GM23338 (cell line): ENCODE data around the gene CTRB1. TPM values are rescaled to one million over a fixed set of nuclear protein-coding genes. Genes with fewer than 3 reads are reported as not detected.

ENCODE experiments used
- ATAC-seq: fragments of 200-7000 bp; cut with Tn5 transposase; 3 replicates; pipeline ENCODE4 v1.9.1; 2020
- DNase-seq: peaks from one replicate; pipeline ENCODE4 v3.0.0-alpha.2; 2015; ENCODE audit warnings: low spot score
- H2AFZ ChIP-seq: fragments of 200-600 bp; sonication (generic); 2 replicates; pipeline ENCODE4 v1.8.0; 2016; ENCODE audit warnings: antibody characterized with exemption, mild to moderate bottlenecking, moderate library complexity
- H3F3A ChIP-seq: fragments of 200-600 bp; sonication (generic); replicated peaks from 2 replicates; pipeline ENCODE4 v1.8.0; 2017; ENCODE audit warnings: antibody characterized with exemption, mixed run types, low read depth
- H3K27ac ChIP-seq: fragments of 200-600 bp; sonication (generic); 2 replicates; pipeline ENCODE4 v1.6.1; 2016; ENCODE audit warnings: low read depth
- H3K27me3 ChIP-seq: fragments of 200-600 bp; sonication (generic); 2 replicates; pipeline ENCODE4 v1.8.0; 2016; ENCODE audit warnings: mild to moderate bottlenecking, mixed run types, moderate library complexity; ENCODE audit not compliant: insufficient read depth
- H3K36me3 ChIP-seq: fragments of 200-600 bp; sonication (generic); 2 replicates; pipeline ENCODE4 v1.8.0; 2016; ENCODE audit warnings: mild to moderate bottlenecking; ENCODE audit not compliant: insufficient read depth
- H3K4me1 ChIP-seq: fragments of 200-600 bp; sonication (generic); 2 replicates; pipeline ENCODE4 v1.8.0; 2016; ENCODE audit warnings: mild to moderate bottlenecking, moderate library complexity; ENCODE audit not compliant: insufficient read depth
- H3K4me2 ChIP-seq: fragments of 200-600 bp; sonication (generic); 2 replicates; pipeline ENCODE4 v1.7.1; 2017; ENCODE audit warnings: mixed run types
- H3K4me3 ChIP-seq: fragments of 200-600 bp; sonication (generic); 2 replicates; pipeline ENCODE4 v1.6.1; 2016; ENCODE audit warnings: mixed run types
- H3K79me2 ChIP-seq: fragments of 200-600 bp; sonication (generic); replicated peaks from 2 replicates; pipeline ENCODE4 v1.8.0; 2017; ENCODE audit warnings: mild to moderate bottlenecking; ENCODE audit not compliant: insufficient read depth
- H3K9me2 ChIP-seq: fragments of 200-600 bp; sonication (generic); 2 replicates; pipeline ENCODE4 v1.8.0; 2017; ENCODE audit not compliant: insufficient read depth
- H4K20me1 ChIP-seq: fragments of 200-600 bp; sonication (generic); replicated peaks from 2 replicates; pipeline ENCODE4 v1.8.0; 2017; ENCODE audit warnings: mild to moderate bottlenecking; ENCODE audit not compliant: insufficient read depth
- H3K27ac Mint-ChIP-seq: 2 replicates; pipeline ENCODE4 v1.8.0; 2020; ENCODE audit warnings: inconsistent platforms, mild to moderate bottlenecking, moderate library complexity, mixed read lengths
- H3K27me3 Mint-ChIP-seq: 3 replicates; pipeline ENCODE4 v1.8.0; 2022; ENCODE audit warnings: low read depth, mild to moderate bottlenecking, moderate library complexity, mixed read lengths, inconsistent platforms; ENCODE audit not compliant: insufficient read depth, poor library complexity
- H3K36me3 Mint-ChIP-seq: 3 replicates; pipeline ENCODE4 v1.8.0; 2021; ENCODE audit warnings: low read depth, mild to moderate bottlenecking, inconsistent platforms, moderate library complexity, mixed read lengths
- H3K4me1 Mint-ChIP-seq: 3 replicates; pipeline ENCODE4 v1.8.0; 2020; ENCODE audit warnings: mild to moderate bottlenecking, inconsistent platforms, mixed read lengths
- H3K4me3 Mint-ChIP-seq: 3 replicates; pipeline ENCODE4 v1.8.0; 2021; ENCODE audit warnings: moderate library complexity, mild to moderate bottlenecking, inconsistent platforms, mixed read lengths
- H3K9me3 Mint-ChIP-seq: 3 replicates; pipeline ENCODE4 v1.8.0; 2020; ENCODE audit warnings: moderate library complexity, mild to moderate bottlenecking, inconsistent platforms, mixed read lengths
- EZH2 ChIP-seq: fragments of 200-600 bp; sonication (generic); IDR thresholded peaks from one replicate; pipeline ENCODE4 v1.8.0; 2017; ENCODE audit warnings: antibody characterized with exemption, mild to moderate bottlenecking, low read depth; ENCODE audit not compliant: unreplicated experiment
- JUNB ChIP-seq: IDR thresholded peaks from one replicate; pipeline ENCODE4 v1.6.1; 2016; ENCODE audit warnings: antibody characterized with exemption; ENCODE audit not compliant: unreplicated experiment
- NANOG ChIP-seq: IDR thresholded peaks from 2 replicates; pipeline ENCODE4 v1.6.1; 2016; ENCODE audit warnings: antibody characterized with exemption, borderline replicate concordance
- STAT1 ChIP-seq: IDR thresholded peaks from one replicate; pipeline ENCODE4 v1.6.1; 2016; ENCODE audit warnings: antibody characterized with exemption; ENCODE audit not compliant: unreplicated experiment
- ZNF331 ChIP-seq: fragments of 250-450 bp; sonication (Bioruptor Pico); IDR thresholded peaks from 2 replicates; pipeline ENCODE4 v1.5.0; 2020; ENCODE audit warnings: low read depth, mild to moderate bottlenecking, moderate library complexity
- polyA plus RNA-seq: library from polyadenylated mRNA; unstranded; fragments of >200 nt; fragmentation: Nextera tagmentation; extraction: Ambion mirVana; gene quantifications from 2 replicates; pipeline ENCODE4 v1.2.1, GENCODE V29; 2016
- total RNA-seq: library from RNA; depleted of rRNA; stranded (reverse); fragments of >200 nt; shearing (Covaris generic); gene quantifications from 2 replicates; pipeline ENCODE4 v1.2.3, GENCODE V29; 2014; rRNA removed

CTRB1 gene
- total and polyA plus RNA-seq, 2 experiments from 2014 or later: not detected

DNA sequence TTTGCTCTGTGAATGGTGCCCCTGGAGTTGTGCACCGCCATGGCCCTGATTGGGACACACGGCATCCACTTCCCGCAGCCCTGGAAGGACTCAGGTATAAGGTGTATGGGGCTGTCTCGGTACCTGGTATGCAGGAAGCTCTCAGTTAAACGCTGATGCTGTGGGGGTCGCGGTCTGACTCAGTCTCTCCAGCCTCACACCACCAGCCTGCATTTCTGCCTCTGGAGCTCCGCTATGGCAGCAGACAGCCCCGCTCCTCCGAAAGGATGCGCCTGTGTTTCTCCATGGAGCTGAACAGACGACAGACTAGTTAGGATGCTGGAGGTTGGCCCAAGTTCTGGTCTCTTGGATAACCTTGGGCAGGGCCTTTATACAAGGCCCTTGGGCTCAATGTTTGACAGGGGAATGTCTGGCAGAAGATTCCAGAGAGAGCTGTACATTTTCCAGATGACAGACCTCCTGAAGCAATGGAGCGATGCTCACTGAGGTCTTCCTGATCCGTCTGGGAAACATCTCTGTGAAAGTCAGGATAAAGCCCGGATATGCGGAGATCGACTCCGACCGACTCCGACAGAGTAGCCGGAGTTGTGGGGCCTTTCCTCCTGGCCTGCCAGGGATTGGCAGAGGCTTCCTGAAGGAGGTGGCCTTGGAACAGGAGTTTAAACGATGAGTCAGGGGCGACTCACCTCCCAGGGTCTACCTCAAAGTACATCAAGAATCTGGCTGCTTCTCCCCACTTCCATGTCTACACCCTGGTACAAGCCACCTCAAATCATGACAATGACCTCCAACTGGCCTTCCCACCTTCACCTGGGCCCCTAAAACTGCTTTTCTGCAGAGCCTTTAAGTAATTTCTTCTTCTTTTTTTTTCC, 54.5 kb downstream of the CTRB1 start:
- H3K4me1 ChIP-seq: no peaks in the 10 kb centered on the region
- TF ChIP-seq NANOG: no peak
- TF ChIP-seq STAT1: no peak
- TF ChIP-seq JUNB: no peak
- no peak for TF ChIP-seq EZH2
- TF ChIP-seq ZNF331 (CRISPR knock-in tag): no peak
- H3K9me2 ChIP-seq: no peaks in the 10 kb centered on the region
- H3K36me3 ChIP-seq: no peaks in the 10 kb centered on the region
- peak; percentile 50 for ATAC-seq
- H3K27ac ChIP-seq: no peak overlapping the region
- H3K4me2 ChIP-seq: no peak overlapping the region
- no peaks in the 10 kb centered on the region for H4K20me1 ChIP-seq
- no peak overlapping the region for H3K4me3 ChIP-seq
- H3F3A ChIP-seq: 0 out of 2 replicates have a peak, but pooled peaks cover 2% of the 10 kb centered on the region
- Mint-ChIP-seq H3K36me3 (no peaks in the 10 kb centered on the region), H3K9me3 (no peaks in the 10 kb centered on the region), H3K4me3 (no peak overlapping the region), H3K4me1 (peaks cover 6% of the 10 kb centered on the region; the same call in 1 of the 3 replicates), H3K27me3 (peaks cover 8% of the 10 kb centered on the region), H3K27ac (no peak overlapping the region)
- DNase-seq: no peak
- H3K27me3 ChIP-seq: no peaks in the 10 kb centered on the region
- no peak overlapping the region for H2AFZ ChIP-seq
- H3K79me2 ChIP-seq: no peaks in the 10 kb centered on the region

Other genes with a start within 250 kb of the CTRB1 start
- gene WDR59, start 233.9 kb upstream of the CTRB1 start, total RNA-seq: 46.9 and 54.5 TPM in 2 replicates
- 38.7 and 44.5 TPM in 2 replicates for gene WDR59, start 233.9 kb upstream of the CTRB1 start, polyA plus RNA-seq
- gene ZNRF1, start 220.0 kb upstream of the CTRB1 start, total RNA-seq: 42.1 and 52.9 TPM in 2 replicates
- gene ZNRF1, start 220.0 kb upstream of the CTRB1 start, polyA plus RNA-seq: 22.4 and 31.9 TPM in 2 replicates
- 7.7 and 10.6 TPM in 2 replicates for gene LDHD, start 102.2 kb upstream of the CTRB1 start, total RNA-seq
- gene LDHD, start 102.2 kb upstream of the CTRB1 start, polyA plus RNA-seq: 3.9 and 5.0 TPM in 2 replicates
- gene ZFP1, start 70.5 kb upstream of the CTRB1 start, total RNA-seq: 12.5 and 13.4 TPM in 2 replicates
- 4.1 and 4.8 TPM in 2 replicates for gene ZFP1, start 70.5 kb upstream of the CTRB1 start, polyA plus RNA-seq
- not detected in 2 replicates for gene CTRB2, start 11.8 kb upstream of the CTRB1 start, total RNA-seq
- gene CTRB2, start 11.8 kb upstream of the CTRB1 start, polyA plus RNA-seq: not detected in 2 replicates
- gene BCAR1, start 32.6 kb downstream of the CTRB1 start, total RNA-seq: 121 and 140 TPM in 2 replicates
- gene BCAR1, start 32.6 kb downstream of the CTRB1 start, polyA plus RNA-seq: 37.9 and 38.3 TPM in 2 replicates
- 89.9 and 90.3 TPM in 2 replicates for gene CFDP1, start 214.5 kb downstream of the CTRB1 start, total RNA-seq
- gene CFDP1, start 214.5 kb downstream of the CTRB1 start, polyA plus RNA-seq: 199 and 224 TPM in 2 replicates
- gene TMEM170A, start 245.7 kb downstream of the CTRB1 start, total RNA-seq: 68.5 and 72.0 TPM in 2 replicates
- 28.5 and 31.0 TPM in 2 replicates for gene TMEM170A, start 245.7 kb downstream of the CTRB1 start, polyA plus RNA-seq